Medulla oblongata (tissue), 1 donor: Measurements from ENCODE around the gene MMP24.
A peak's percentile ranks its signal among the peaks of the same experiment; 100 is the strongest.
"Not testable (repeated sequence)": the region's sequence is repeated elsewhere in the genome, so short reads cannot be mapped to it uniquely, and the experiment has no call there.

ENCODE experiments used
- DNase-seq: peaks from one replicate; pipeline ENCODE4 v3.0.0-alpha.2; 2015; ENCODE audit errors: extremely low spot score

MMP24 gene

GRCh38 chr20:35257175-35257909 lies 30.9 kb downstream of the MMP24 start:
- no peak for DNase-seq

GRCh38 chr20:35260426-35260825 lies 33.9 kb downstream of the MMP24 start:
- DNase-seq = no peak

GRCh38 chr20:35262321-35262720 lies 35.8 kb downstream of the MMP24 start:
- DNase-seq = not testable (repeated sequence)

- not testable (repeated sequence) for DNase-seq
Observed at GRCh38 chr20:35262731-35263531, 36.4 kb downstream of the MMP24 start.

GRCh38 chr20:35263532-35264341 lies 37.2 kb downstream of the MMP24 start:
- DNase-seq = no peak

GRCh38 chr20:35264755-35265154 lies 38.3 kb downstream of the MMP24 start:
- no peak for DNase-seq

GRCh38 chr20:35267092-35267491 lies 40.6 kb downstream of the MMP24 start:
- DNase-seq = no peak

GRCh38 chr20:35269055-35269781 lies 42.7 kb downstream of the MMP24 start:
- DNase-seq = peak; percentile 54

GRCh38 chr20:35270021-35270902 lies 43.8 kb downstream of the MMP24 start:
- no peak for DNase-seq

GRCh38 chr20:35271073-35271882 lies 44.8 kb downstream of the MMP24 start:
- DNase-seq = no peak

- no peak for DNase-seq
Observed at GRCh38 chr20:35271904-35272303, 45.4 kb downstream of the MMP24 start.

GRCh38 chr20:35273449-35274171 lies 47.1 kb downstream of the MMP24 start:
- DNase-seq = peak; percentile 56

- DNase-seq = no peak
Observed at GRCh38 chr20:35274172-35275092, 47.9 kb downstream of the MMP24 start.

GRCh38 chr20:35275741-35276251 lies 49.3 kb downstream of the MMP24 start:
- DNase-seq = no peak

- no peak for DNase-seq
Observed at GRCh38 chr20:35276408-35276807, 49.9 kb downstream of the MMP24 start.

GRCh38 chr20:35277127-35277526 lies 50.6 kb downstream of the MMP24 start:
- DNase-seq = no peak

GRCh38 chr20:35277531-35278395 lies 51.3 kb downstream of the MMP24 start, which contains the start of gene MMP24OS:
Gene MMP24OS (minus strand): TSS chr20:35278122. CDS start chr20:35277929, 193 bp downstream.
- peak; percentile 90 for DNase-seq
